ENCODE measurements around the gene UQCRC1. TPM values are rescaled to one million over a fixed set of nuclear protein-coding genes. Genes with fewer than 3 reads are reported as not detected.

UQCRC1 gene
- total and polyA plus RNA-seq, 8 donors, result 148 to 203 (median 166) TPM

GRCh38 chr3:48569808-48570450 is 39.5 kb downstream of the UQCRC1 start:
- Histone ChIP-seq H3K4me3 (no peak overlapping the region), H3K36me3 (no peaks in the 10 kb centered on the region), H3K27ac (no peak overlapping the region), H3K27me3 (no peaks in the 10 kb centered on the region), H3K4me1 (peaks cover 0 to 16% of the 10 kb centered on the region in 2 donors), H3K9me3 (no peaks in the 10 kb centered on the region)
- peak in 1 of 4 donors; percentile 55 for DNase-seq
- ATAC-seq, result no peak
- no peak for TF ChIP-seq CTCF (IDR thresholded peaks at IDR 0.05)
- intact Hi-C loops (cut with DNase I), result no loop called here

- intact Hi-C loops (cut with DNase I), result no loop called here
- no peak for DNase-seq
Measured at GRCh38 chr3:48569400-48569799, 40.0 kb downstream of the UQCRC1 start.

GRCh38 chr3:48568476-48568875 is 41.0 kb downstream of the UQCRC1 start:
- no peaks in the 10 kb centered on the region for H3K27me3 ChIP-seq
- H3K4me3 ChIP-seq, result no peak overlapping the region
- H3K36me3 ChIP-seq, result no peaks in the 10 kb centered on the region
- no peak overlapping the region for H3K27ac ChIP-seq
- H3K9me3 ChIP-seq, result no peaks in the 10 kb centered on the region
- peaks cover 0 to 29% of the 10 kb centered on the region in 2 donors for H3K4me1 ChIP-seq
- ATAC-seq (no peak), DNase-seq (peak in 1 of 4 donors; percentile 65)
- intact Hi-C loops (cut with DNase I), result no loop called here
- TF ChIP-seq CTCF (IDR thresholded peaks at IDR 0.05), result no peak

More at GRCh38 chr3:48569400-48569799, 40.0 kb downstream of the UQCRC1 start:
- Histone ChIP-seq H3K4me3 (no peak overlapping the region), H3K27ac (no peak overlapping the region), H3K9me3 (no peaks in the 10 kb centered on the region), H3K27me3 (no peaks in the 10 kb centered on the region), H3K36me3 (no peaks in the 10 kb centered on the region), H3K4me1 (peaks cover 0 to 21% of the 10 kb centered on the region in 2 donors)
- no peak for TF ChIP-seq CTCF (IDR thresholded peaks at IDR 0.05)
- no peak for ATAC-seq

- no peak for ATAC-seq
- peak in 1 of 4 donors; percentile 73 for DNase-seq
Measured at GRCh38 chr3:48567500-48567899, 41.9 kb downstream of the UQCRC1 start.

GRCh38 chr3:48567090-48567489 is 42.4 kb downstream of the UQCRC1 start:
- no peaks in the 10 kb centered on the region for H3K9me3 ChIP-seq
- no peak for TF ChIP-seq CTCF (IDR thresholded peaks at IDR 0.05)
- H3K27me3 ChIP-seq, result no peaks in the 10 kb centered on the region
- ATAC-seq, result no peak
- H3K27ac ChIP-seq, result no peak overlapping the region
- H3K36me3 ChIP-seq, result no peaks in the 10 kb centered on the region
- peaks cover 0 to 32% of the 10 kb centered on the region in 2 donors for H3K4me1 ChIP-seq
- intact Hi-C loops (cut with DNase I), result no loop called here
- no peak overlapping the region for H3K4me3 ChIP-seq
- DNase-seq, result no peak

More at GRCh38 chr3:48567500-48567899, 41.9 kb downstream of the UQCRC1 start:
- no peaks in the 10 kb centered on the region for H3K9me3 ChIP-seq
- intact Hi-C loops (cut with DNase I), result no loop called here
- H3K27me3 ChIP-seq, result no peaks in the 10 kb centered on the region
- TF ChIP-seq CTCF (IDR thresholded peaks at IDR 0.05), result no peak
- peaks cover 0 to 32% of the 10 kb centered on the region in 2 donors for H3K4me1 ChIP-seq
- no peak overlapping the region for H3K4me3 ChIP-seq
- no peak overlapping the region for H3K27ac ChIP-seq
- H3K36me3 ChIP-seq, result no peaks in the 10 kb centered on the region
